Parathyroid adenoma (tissue), 2 donors: ENCODE results near the gene ARID3A.

ENCODE experiments used
- H2AFZ ChIP-seq: fragments of 300-600 bp; sonication (generic); one replicate; pipeline ENCODE4 v1.7.0; 2017; ENCODE audit warnings: antibody characterized with exemption, mild to moderate bottlenecking
- H3K27ac ChIP-seq: fragments of 300-600 bp; sonication (generic); one replicate; pipeline ENCODE4 v1.7.0; 2017
- H3K27me3 ChIP-seq: fragments of 300-600 bp; sonication (generic); one replicate; pipeline ENCODE4 v1.7.0; 2017; ENCODE audit warnings: low read length; ENCODE audit not compliant: control insufficient read depth, insufficient read depth
- H3K36me3 ChIP-seq: fragments of 300-600 bp; sonication (generic); one replicate; pipeline ENCODE4 v1.7.0; 2017; ENCODE audit warnings: low read length; ENCODE audit not compliant: control insufficient read depth, insufficient read depth
- H3K4me1 ChIP-seq: fragments of 300-600 bp; sonication (generic); one replicate; pipeline ENCODE4 v1.7.0; 2017; ENCODE audit warnings: control low read depth
- H3K4me2 ChIP-seq: fragments of 300-600 bp; sonication (generic); one replicate; pipeline ENCODE4 v1.7.0; 2017; ENCODE audit warnings: low read length
- H3K4me3 ChIP-seq: fragments of 300-600 bp; sonication (generic); one replicate; pipeline ENCODE4 v1.7.0; 2017; ENCODE audit warnings: low read depth, low read length
- H3K79me2 ChIP-seq: fragments of 300-600 bp; sonication (generic); one replicate; pipeline ENCODE4 v1.7.0; 2017; ENCODE audit warnings: control low read depth
- H3K9ac ChIP-seq: fragments of 300-600 bp; sonication (generic); one replicate; pipeline ENCODE4 v1.7.0; 2017; ENCODE audit warnings: mild to moderate bottlenecking
- H3K9me3 ChIP-seq: fragments of 300-600 bp; sonication (generic); one replicate; pipeline ENCODE4 v1.7.0; 2017; ENCODE audit warnings: low read length; ENCODE audit not compliant: control insufficient read depth
- CTCF ChIP-seq: fragments of 300-600 bp; sonication (generic); IDR thresholded peaks from one replicate; pipeline ENCODE4 v1.7.0; 2017; ENCODE audit warnings: antibody characterized with exemption, mild to moderate bottlenecking
- donor health status: primary hyperparathyroidism.

The ARID3A gene

GRCh38 chr19:994516-994915 lies 68.7 kb downstream of the ARID3A start:
- H3K9ac ChIP-seq = no peak overlapping the region
- TF ChIP-seq CTCF = no peak
- H3K27ac ChIP-seq = no peak overlapping the region
- H3K36me3 ChIP-seq = no peaks in the 10 kb centered on the region
- H3K4me3 ChIP-seq = no peak overlapping the region
- no peaks in the 10 kb centered on the region for H3K79me2 ChIP-seq
- no peak overlapping the region for H3K4me2 ChIP-seq
- no peaks in the 10 kb centered on the region for H3K9me3 ChIP-seq
- H3K4me1 ChIP-seq = peaks cover 4% of the 10 kb centered on the region
- no peak overlapping the region for H2AFZ ChIP-seq
- H3K27me3 ChIP-seq = peaks cover 3% of the 10 kb centered on the region

- no peak for TF ChIP-seq CTCF
- H3K4me2 ChIP-seq = no peak overlapping the region
- H3K4me1 ChIP-seq = peaks cover 4% of the 10 kb centered on the region
- no peak overlapping the region for H3K9ac ChIP-seq
- no peak overlapping the region for H3K4me3 ChIP-seq
- no peak overlapping the region for H3K27ac ChIP-seq
- no peak overlapping the region for H2AFZ ChIP-seq
- H3K79me2 ChIP-seq = no peaks in the 10 kb centered on the region
- H3K9me3 ChIP-seq = no peaks in the 10 kb centered on the region
- peaks cover 3% of the 10 kb centered on the region for H3K27me3 ChIP-seq
- H3K36me3 ChIP-seq = no peaks in the 10 kb centered on the region
Measured at GRCh38 chr19:995051-995827, 69.4 kb downstream of the ARID3A start.

- Histone ChIP-seq H3K4me2 (peak overlapping the region; percentile 59), H3K9ac (no peak overlapping the region), H3K79me2 (no peaks in the 10 kb centered on the region), H3K9me3 (no peaks in the 10 kb centered on the region), H2AFZ (no peak overlapping the region), H3K27me3 (peaks cover 3% of the 10 kb centered on the region), H3K4me1 (peaks cover 4% of the 10 kb centered on the region), H3K4me3 (peak overlapping the region; percentile 35), H3K36me3 (no peaks in the 10 kb centered on the region), H3K27ac (no peak overlapping the region)
- no peak for TF ChIP-seq CTCF
Measured at GRCh38 chr19:996051-996838, 70.4 kb downstream of the ARID3A start.

- Histone ChIP-seq H3K27ac (no peak overlapping the region), H3K9me3 (no peaks in the 10 kb centered on the region), H3K27me3 (peaks cover 3% of the 10 kb centered on the region), H3K79me2 (no peaks in the 10 kb centered on the region), H3K4me1 (peaks cover 4% of the 10 kb centered on the region), H3K9ac (no peak overlapping the region), H2AFZ (no peak overlapping the region), H3K4me2 (no peak overlapping the region), H3K36me3 (no peaks in the 10 kb centered on the region), H3K4me3 (no peak overlapping the region)
- no peak for TF ChIP-seq CTCF
Measured at GRCh38 chr19:998064-998463, 72.2 kb downstream of the ARID3A start.
